Measurements from ENCODE around the gene SDF4.
"Not testable (repeated sequence)": the region's sequence is repeated elsewhere in the genome, so short reads cannot be mapped to it uniquely, and the experiment has no call there.

The SDF4 gene

DNA sequence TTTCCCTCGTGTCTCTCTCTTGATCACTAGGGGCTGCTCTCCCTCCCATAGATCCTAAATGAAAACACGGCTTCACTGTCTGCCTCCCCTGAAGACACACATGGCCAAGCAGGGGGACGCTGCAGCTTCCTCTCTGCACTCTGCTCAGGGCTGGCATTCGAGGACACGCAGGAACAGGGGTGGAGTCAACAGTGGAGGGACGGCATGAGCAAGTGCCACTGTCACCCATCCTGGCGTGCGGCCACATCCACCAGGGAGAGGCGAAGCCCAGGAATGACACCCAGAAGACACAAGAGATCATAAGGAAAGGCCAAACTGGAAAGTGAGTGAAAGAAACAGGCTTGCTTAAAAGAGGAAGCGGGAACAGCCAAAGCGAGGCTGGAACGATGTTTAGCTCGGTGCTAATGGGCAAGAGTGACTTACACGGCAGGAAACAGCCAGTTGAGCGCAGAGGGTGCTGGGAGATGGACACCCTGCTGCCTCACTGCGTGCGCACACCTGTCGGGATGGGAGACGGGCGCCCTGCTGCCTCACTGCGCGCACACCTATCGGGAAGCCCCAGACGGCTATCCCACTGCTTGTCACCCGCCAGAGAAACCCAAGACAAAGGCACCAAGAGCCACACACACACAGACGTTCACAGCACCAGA is 28.3 kb upstream of the SDF4 start:
- DNase-seq (ENCODE audit: low read depth in 1 of 2, low spot score in 1 of 2): no peak

GRCh38 chr1:1259540-1259939 is 27.7 kb upstream of the SDF4 start:
- no peak for DNase-seq (ENCODE audit: low read depth in 1 of 2, low spot score in 1 of 2)

DNA sequence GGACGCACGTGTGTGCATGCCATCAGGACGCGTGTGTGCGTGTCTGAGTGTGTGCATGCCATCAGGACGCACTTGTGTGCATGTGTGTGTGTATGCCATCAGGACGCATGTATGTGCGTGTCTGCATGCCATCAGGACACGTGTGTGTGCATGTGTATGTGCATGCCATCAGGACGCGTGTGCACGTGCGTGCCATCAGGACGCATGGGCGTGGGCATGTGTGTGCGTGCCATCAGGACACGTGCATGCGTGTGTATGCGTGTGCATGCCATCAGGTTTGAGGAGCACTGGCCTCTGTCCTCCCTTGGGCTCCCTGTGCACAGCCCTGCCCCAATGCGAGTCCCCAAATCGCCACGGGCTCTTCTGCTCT is 27.3 kb upstream of the SDF4 start:
- DNase-seq (ENCODE audit: low read depth in 1 of 2, low spot score in 1 of 2): no peak

DNA sequence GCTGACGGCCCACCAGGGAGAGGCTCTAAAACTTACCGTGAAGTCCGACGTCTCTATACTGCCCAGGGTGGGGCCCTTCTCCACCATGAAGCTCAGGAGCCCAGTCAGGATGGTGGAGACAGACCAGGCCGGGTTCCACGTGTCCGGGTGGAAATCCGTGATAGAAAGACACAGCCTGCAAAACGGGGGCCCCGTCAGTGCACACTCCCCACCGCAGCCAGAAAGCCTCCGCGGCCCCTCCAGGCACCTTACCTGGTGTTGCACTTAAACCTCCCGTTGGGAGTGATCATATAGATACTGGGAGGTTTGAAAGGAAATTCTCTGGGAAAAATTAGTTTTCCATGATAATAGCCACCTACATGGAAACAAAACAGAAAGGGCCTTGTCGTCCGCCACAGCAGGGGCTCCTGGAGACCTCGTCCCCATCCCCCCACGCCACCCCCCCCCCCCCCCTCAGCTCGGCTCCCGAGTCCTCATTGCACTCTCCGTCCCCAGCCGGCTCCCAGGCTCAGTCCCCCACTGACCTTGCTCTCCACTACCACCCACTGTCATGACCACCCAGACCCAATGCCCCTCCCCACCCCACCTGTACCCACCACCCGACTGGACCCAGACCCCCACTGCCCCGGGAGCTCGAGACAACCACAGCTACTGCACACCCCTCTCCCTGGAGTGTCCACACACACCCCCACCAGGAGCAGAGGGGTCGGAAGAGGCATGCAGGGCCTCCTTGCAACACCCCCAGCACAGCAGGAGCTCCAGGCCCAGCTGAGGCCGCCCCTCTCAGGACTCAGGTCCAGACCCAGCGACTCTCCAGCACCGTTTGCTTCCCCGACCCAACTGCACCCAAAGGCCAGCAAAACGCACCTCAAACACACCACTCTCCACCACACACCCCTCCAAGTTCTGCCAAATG is 25.4 kb upstream of the SDF4 start:
- DNase-seq (ENCODE audit: low read depth in 1 of 2, low spot score in 1 of 2): no peak

- DNase-seq (ENCODE audit: low read depth in 1 of 2, low spot score in 1 of 2): no peak
These were observed 23.8 kb upstream of the SDF4 start for GRCh38 chr1:1255611-1256010.

DNA sequence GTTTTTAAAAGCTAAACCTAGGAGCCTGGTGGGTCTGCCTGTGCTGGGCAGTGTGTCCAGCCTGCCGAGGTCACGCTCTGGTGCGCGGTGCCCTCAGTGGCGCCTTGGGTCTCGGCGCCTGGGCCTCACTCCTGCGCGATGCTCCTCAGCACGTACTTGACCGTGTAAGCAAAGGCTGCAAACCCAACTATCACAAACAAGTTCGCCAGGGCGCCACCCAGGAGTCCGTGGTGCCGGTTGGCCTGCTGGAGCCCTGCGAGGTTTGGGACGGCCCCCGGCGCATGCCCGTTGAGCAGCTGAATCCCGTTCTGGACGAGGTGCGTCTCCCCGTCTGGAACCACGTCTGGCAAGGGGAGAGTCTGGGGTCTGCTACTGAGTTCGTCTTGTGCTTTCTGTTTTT is 23.3 kb upstream of the SDF4 start:
- DNase-seq (ENCODE audit: low read depth in 1 of 2, low spot score in 1 of 2): no peak

DNA sequence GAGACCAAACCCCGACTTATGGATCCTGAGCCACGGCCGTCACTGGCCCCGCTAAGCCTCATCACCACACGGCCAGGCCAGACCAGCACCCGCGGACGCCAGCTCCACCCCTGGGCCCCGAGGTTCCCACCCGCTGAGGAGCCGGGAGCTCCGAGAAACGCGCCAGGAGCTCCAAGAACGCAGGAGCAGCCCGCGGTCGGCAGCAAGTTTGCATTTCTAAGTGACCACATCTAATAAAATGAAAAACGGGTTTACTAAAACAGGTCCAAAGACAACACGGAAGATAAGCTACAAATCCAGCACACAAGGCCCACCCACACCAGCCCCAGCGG is 22.8 kb upstream of the SDF4 start:
- DNase-seq (ENCODE audit: low read depth in 1 of 2, low spot score in 1 of 2): no peak

GRCh38 chr1:1253972-1254666 is 22.3 kb upstream of the SDF4 start:
- DNase-seq (ENCODE audit: low read depth in 1 of 2, low spot score in 1 of 2): no peak

GRCh38 chr1:1253314-1253713 is 21.5 kb upstream of the SDF4 start:
- no peak for DNase-seq (ENCODE audit: low read depth in 1 of 2, low spot score in 1 of 2)

GRCh38 chr1:1250786-1251284 is 19.0 kb upstream of the SDF4 start:
- DNase-seq (ENCODE audit: low read depth in 1 of 2, low spot score in 1 of 2): peak; percentile 15 to 33

DNA sequence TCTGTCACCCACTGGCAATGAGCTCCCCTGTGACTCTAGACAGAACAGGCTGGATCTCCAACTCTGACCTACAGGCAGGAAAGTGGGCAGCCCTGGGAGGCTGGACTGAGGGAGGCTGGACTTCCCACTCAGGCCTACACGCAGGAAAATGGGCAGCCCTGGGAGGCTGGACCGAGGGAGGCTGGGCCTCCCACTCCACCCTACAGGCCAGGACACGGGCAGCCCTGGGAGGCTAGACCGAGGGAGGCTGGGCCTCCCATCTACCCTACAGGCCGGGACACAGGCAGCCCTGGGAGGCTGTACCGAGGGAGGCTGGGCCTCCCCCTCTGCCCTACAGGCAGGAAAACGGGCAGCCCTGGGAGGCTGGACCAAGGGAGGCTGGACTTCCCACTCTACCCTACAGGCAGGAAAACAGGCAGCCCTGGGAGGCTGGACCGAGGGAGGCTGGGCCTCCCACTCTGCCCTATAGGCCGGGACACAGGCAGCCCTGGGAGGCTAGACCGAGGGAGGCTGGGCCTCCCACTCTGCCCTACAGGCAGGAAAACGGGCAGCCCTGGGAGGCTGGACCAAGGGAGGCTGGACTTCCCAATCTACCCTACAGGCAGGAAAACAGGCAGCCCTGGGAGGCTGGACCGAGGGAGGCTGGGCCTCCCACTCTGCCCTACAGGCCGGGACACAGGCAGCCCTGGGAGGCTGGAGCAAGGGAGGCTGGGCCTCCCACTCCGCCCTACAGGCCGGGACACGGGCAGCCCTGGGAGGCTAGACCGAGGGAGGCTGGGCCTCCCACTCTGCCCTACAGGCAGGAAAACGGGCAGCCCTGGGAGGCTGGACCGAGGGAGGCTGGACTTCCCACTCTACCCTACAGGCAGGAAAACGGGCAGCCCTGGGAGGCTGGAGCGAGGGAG is 16.5 kb upstream of the SDF4 start:
- not testable (repeated sequence) for DNase-seq (ENCODE audit: low read depth in 1 of 2, low spot score in 1 of 2)

GRCh38 chr1:1247341-1247913 is 15.6 kb upstream of the SDF4 start:
- DNase-seq (ENCODE audit: low read depth in 1 of 2, low spot score in 1 of 2): no peak

- DNase-seq (ENCODE audit: low read depth in 1 of 2, low spot score in 1 of 2): no peak
These were observed 15.0 kb upstream of the SDF4 start, which contains the start of gene C1QTNF12 for GRCh38 chr1:1246577-1247340. Gene C1QTNF12 (minus strand): TSS chr1:1246722. CDS start chr1:1246690, 32 bp downstream.

DNA sequence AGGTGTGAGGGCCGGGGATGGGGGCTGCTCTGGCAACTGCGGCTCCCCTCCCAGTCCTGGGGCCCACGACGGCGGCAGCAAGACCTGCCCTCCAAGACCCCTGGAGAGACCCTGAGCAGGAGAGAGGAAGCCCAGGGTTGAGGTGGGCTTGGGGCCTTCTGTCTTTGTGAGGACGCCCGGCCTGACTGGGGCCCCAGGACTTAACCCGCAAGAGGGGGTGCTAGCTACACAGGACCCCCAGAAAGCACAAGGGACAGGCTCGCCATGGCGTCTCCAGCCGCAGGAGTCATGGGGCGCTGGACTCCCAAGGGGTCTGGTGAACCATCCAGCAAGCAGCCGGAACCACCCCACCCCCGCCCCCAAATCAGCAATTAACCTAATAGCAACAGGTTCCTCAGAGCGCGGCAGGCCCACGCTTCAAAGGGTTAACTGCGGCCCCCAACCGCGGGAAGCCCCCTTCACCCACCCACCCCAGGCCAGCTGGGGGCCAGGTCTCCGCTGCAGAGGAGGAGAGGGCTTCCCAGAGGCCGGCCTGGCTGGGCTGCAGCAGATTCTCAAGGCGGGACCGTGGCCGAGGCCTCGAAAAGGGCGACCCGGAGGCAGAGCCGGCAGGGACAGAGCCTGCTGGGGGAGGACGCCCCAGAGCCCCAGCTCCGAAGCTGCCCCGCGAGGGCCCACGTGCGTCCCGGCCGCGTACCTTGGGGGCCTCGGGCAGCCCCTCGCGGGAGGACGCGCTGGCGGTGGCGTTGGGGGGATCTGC is 14.2 kb upstream of the SDF4 start:
- DNase-seq (ENCODE audit: low read depth in 1 of 2, low spot score in 1 of 2): no peak

DNA sequence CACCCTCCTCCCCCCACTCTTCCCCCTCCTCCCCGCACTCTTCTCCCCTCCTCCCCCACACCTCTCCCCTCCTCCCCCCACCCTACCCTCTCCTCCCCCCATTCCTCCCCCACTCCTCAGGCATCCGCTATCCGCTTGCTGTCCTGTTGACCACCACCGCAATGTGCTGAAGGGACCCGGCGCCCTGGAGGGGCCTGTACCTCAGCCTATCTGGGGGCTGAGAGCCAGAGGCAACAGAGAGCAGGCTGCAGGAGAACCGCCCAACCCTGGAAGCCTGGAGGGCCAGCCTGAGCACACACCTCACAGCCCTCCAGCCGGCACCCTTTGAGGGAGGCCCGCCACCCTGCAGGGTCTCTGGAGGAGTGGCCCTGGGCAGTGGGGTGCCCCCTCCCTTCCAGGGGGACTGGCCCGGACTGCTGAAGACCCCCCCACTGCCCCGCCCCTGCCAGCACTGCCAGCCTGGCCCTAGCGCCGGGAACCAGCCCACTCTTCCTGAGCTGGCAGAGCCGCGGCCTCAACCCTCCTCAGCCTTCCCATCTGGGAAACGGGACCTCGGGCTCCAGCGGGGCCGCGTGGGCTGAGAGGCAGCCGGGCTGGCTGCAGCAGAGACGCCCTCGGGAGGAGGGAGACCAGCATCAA is 13.5 kb upstream of the SDF4 start:
- no peak for DNase-seq (ENCODE audit: low read depth in 1 of 2, low spot score in 1 of 2)

- no peak for DNase-seq (ENCODE audit: low read depth in 1 of 2, low spot score in 1 of 2)
These were observed 12.5 kb upstream of the SDF4 start for GRCh38 chr1:1244192-1244811.

DNA sequence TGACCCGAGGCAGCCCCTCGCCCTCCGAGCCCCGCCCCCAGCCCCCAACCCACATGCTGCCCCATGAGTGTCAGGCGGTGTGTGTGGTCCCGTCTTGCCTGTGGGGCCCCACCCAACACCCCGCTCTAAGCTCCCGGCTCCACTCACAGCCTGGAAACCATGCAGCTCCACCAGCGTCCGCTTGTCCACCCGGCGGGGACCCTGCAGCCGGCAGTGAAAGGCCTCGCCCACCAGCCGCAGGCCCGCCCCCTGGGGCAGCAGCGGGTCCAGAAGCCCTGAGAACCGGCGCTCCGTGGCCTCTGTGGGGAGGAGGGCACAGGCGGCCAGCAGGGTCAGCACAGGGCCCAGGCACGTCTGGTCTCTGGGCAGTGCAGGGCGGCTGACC is 12.0 kb upstream of the SDF4 start:
- DNase-seq (ENCODE audit: low read depth in 1 of 2, low spot score in 1 of 2): no peak

GRCh38 chr1:1243266-1243660 is 11.5 kb upstream of the SDF4 start:
- DNase-seq (ENCODE audit: low read depth in 1 of 2, low spot score in 1 of 2): no peak

Data from stimulated activated CD4-positive, alpha-beta T cell treated with anti-CD3 and anti-CD28 coated beads, Interleukin-15, amount 100 ng/mL, for 1 hour (primary cell).